Vagina (tissue), 2 donors: ENCODE results near the gene TPSB2.
"Not testable (repeated sequence)": the region's sequence is repeated elsewhere in the genome, so short reads cannot be mapped to it uniquely, and the experiment has no call there.

ENCODE experiments used
- CTCF ChIP-seq, 3 experiments: fragments of 450-650 bp in 2 of 3; fragments of 200-600 bp in 1 of 3; sonication (generic) in 1 of 3; IDR thresholded peaks; one replicate each; pipeline ENCODE4 v1.5.1; 2017 to 2019; ENCODE audit warnings: antibody characterized with exemption in 3 of 3, mild to moderate bottlenecking in 2 of 3, moderate library complexity in 2 of 3
- POLR2A ChIP-seq, 2 donors: fragments of 450-650 bp; IDR thresholded peaks; one replicate each; pipeline ENCODE4 v1.6.1; 2017; ENCODE audit warnings: antibody characterized with exemption in 2 of 2, mild to moderate bottlenecking in 2 of 2, moderate library complexity in 2 of 2
- POLR2AphosphoS5 ChIP-seq, 2 donors: sonication (generic); formaldehyde crosslinking; IDR thresholded peaks; one replicate each; pipeline ENCODE4 v1.9.0; 2017; ENCODE audit warnings: antibody characterized with exemption in 2 of 2, mild to moderate bottlenecking in 2 of 2, low read depth in 1 of 2; ENCODE audit not compliant: insufficient read depth in 1 of 2

- TF ChIP-seq POLR2AphosphoS5 (IDR thresholded peaks at IDR 0.05; ENCODE audit: insufficient read depth in 1 of 2, low read depth in 1 of 2); POLR2A (IDR thresholded peaks at IDR 0.05); CTCF (IDR thresholded peaks at IDR 0.05): not testable (repeated sequence)
These were observed 41.9 kb upstream of the TPSB2 start for GRCh38 chr16:1271724-1272413.
